ENCODE results near the gene ABCG1.

The ABCG1 gene

GRCh38 chr21:42251654-42252324 lies 32.8 kb downstream of the ABCG1 start:
- no peak for DNase-seq (ENCODE audit: low read depth)

GRCh38 chr21:42252325-42252654 lies 33.4 kb downstream of the ABCG1 start:
- DNase-seq (ENCODE audit: low read depth), result no peak

GRCh38 chr21:42252778-42253340 lies 33.9 kb downstream of the ABCG1 start:
- no peak for DNase-seq (ENCODE audit: low read depth)

GRCh38 chr21:42253466-42253865 lies 34.5 kb downstream of the ABCG1 start:
- DNase-seq (ENCODE audit: low read depth), result no peak

GRCh38 chr21:42254083-42254482 lies 35.1 kb downstream of the ABCG1 start:
- DNase-seq (ENCODE audit: low read depth), result no peak

- no peak for DNase-seq (ENCODE audit: low read depth)
Observed at GRCh38 chr21:42254651-42255601, 36.0 kb downstream of the ABCG1 start.

GRCh38 chr21:42255825-42256224 lies 36.9 kb downstream of the ABCG1 start:
- no peak for DNase-seq (ENCODE audit: low read depth)

GRCh38 chr21:42256316-42256715 lies 37.4 kb downstream of the ABCG1 start:
- no peak for DNase-seq (ENCODE audit: low read depth)

GRCh38 chr21:42257091-42257765 lies 38.3 kb downstream of the ABCG1 start:
- DNase-seq (ENCODE audit: low read depth), result no peak

GRCh38 chr21:42258150-42258884 lies 39.4 kb downstream of the ABCG1 start:
- DNase-seq (ENCODE audit: low read depth), result peak; percentile 65

- no peak for DNase-seq (ENCODE audit: low read depth)
Observed at GRCh38 chr21:42258885-42259407, 40.0 kb downstream of the ABCG1 start.

- no peak for DNase-seq (ENCODE audit: low read depth)
Observed at GRCh38 chr21:42260121-42260520, 41.2 kb downstream of the ABCG1 start.

GRCh38 chr21:42261829-42262200 lies 42.9 kb downstream of the ABCG1 start:
- no peak for DNase-seq (ENCODE audit: low read depth)

GRCh38 chr21:42262831-42263231 lies 43.9 kb downstream of the ABCG1 start:
- no peak for DNase-seq (ENCODE audit: low read depth)

- no peak for DNase-seq (ENCODE audit: low read depth)
Observed at GRCh38 chr21:42263591-42264131, 44.7 kb downstream of the ABCG1 start.

GRCh38 chr21:42264245-42265195 lies 45.6 kb downstream of the ABCG1 start:
- no peak for DNase-seq (ENCODE audit: low read depth)

GRCh38 chr21:42265231-42265812 lies 46.4 kb downstream of the ABCG1 start:
- DNase-seq (ENCODE audit: low read depth), result no peak

GRCh38 chr21:42266971-42267556 lies 48.1 kb downstream of the ABCG1 start:
- no peak for DNase-seq (ENCODE audit: low read depth)

- no peak for DNase-seq (ENCODE audit: low read depth)
Observed at GRCh38 chr21:42269386-42269785, 50.4 kb downstream of the ABCG1 start.
